Activated T-helper 2 cell treated with anti-CD3 and anti-CD28 coated beads, Interferon-gamma antibody, Interleukin-2, Interleukin-4, amounts not matched to agents 10 μg/mL and 5 μg/mL and 100 μg/mL, durations not matched to agents 14 hours and 24 hours and 36 hours (primary cell): ENCODE data around the gene PTPRG. TPM values are rescaled to one million over a fixed set of nuclear protein-coding genes. Genes with fewer than 3 reads are reported as not detected.

Experiments used
- DNase-seq: peaks from one replicate; pipeline ENCODE4 v3.0.0; 2021; ENCODE audit warnings: low spot score
- H3K27ac Mint-ChIP-seq: one replicate; pipeline ENCODE4 v1.8.0; 2021; ENCODE audit warnings: mixed read lengths
- H3K27me3 Mint-ChIP-seq: one replicate; pipeline ENCODE4 v1.8.0; 2021; ENCODE audit warnings: low read depth, mixed read lengths
- H3K36me3 Mint-ChIP-seq: one replicate; pipeline ENCODE4 v1.8.0; 2021; ENCODE audit warnings: low read depth, mixed read lengths
- H3K4me1 Mint-ChIP-seq: one replicate; pipeline ENCODE4 v1.8.0; 2021; ENCODE audit warnings: low read depth, mixed read lengths
- H3K4me3 Mint-ChIP-seq: one replicate; pipeline ENCODE4 v1.8.0; 2021; ENCODE audit warnings: low read depth, mild to moderate bottlenecking, moderate library complexity, mixed read lengths
- H3K9me3 Mint-ChIP-seq: one replicate; pipeline ENCODE4 v1.8.0; 2021; ENCODE audit warnings: mixed read lengths
- intact Hi-C: fragments of 100-400 bp; cut with micrococcal nuclease; formaldehyde crosslinking; loops from one replicate; pipeline ENCODE4 v1.15.1; 2023
- total RNA-seq: library from RNA; stranded (reverse); gene quantifications from 2 replicates; pipeline ENCODE4 v1.2.3, GENCODE V29; 2022

Gene PTPRG
- total RNA-seq, 1 donor from 2014 or later: 5.1 TPM

GRCh38 chr3:61597906-61598305, 36.5 kb downstream of the PTPRG start:
- intact Hi-C loops: no loop called here
- no peak for DNase-seq
- H3K36me3 Mint-ChIP-seq: no peaks in the 10 kb centered on the region
- H3K9me3 Mint-ChIP-seq: no peaks in the 10 kb centered on the region
- peaks cover 3% of the 10 kb centered on the region for H3K27me3 Mint-ChIP-seq
- H3K4me1 Mint-ChIP-seq: no peaks in the 10 kb centered on the region
- no peak overlapping the region for H3K4me3 Mint-ChIP-seq
- H3K27ac Mint-ChIP-seq: no peak overlapping the region

GRCh38 chr3:61600195-61600594, 38.8 kb downstream of the PTPRG start:
- Mint-ChIP-seq H3K27ac (no peak overlapping the region), H3K4me1 (no peaks in the 10 kb centered on the region), H3K4me3 (no peak overlapping the region), H3K36me3 (no peaks in the 10 kb centered on the region), H3K9me3 (no peaks in the 10 kb centered on the region), H3K27me3 (peaks cover 2% of the 10 kb centered on the region)
- DNase-seq: no peak
- intact Hi-C loops: no loop called here

- Mint-ChIP-seq H3K27ac (no peak overlapping the region), H3K9me3 (no peaks in the 10 kb centered on the region), H3K36me3 (no peaks in the 10 kb centered on the region), H3K4me1 (no peaks in the 10 kb centered on the region), H3K27me3 (peaks cover 2% of the 10 kb centered on the region), H3K4me3 (no peak overlapping the region)
- intact Hi-C loops: no loop called here
- no peak for DNase-seq
Measured at GRCh38 chr3:61601831-61602230, 40.5 kb downstream of the PTPRG start.

- H3K9me3 Mint-ChIP-seq: no peaks in the 10 kb centered on the region
- H3K36me3 Mint-ChIP-seq: no peaks in the 10 kb centered on the region
- no peak overlapping the region for H3K4me3 Mint-ChIP-seq
- DNase-seq: no peak
- H3K27ac Mint-ChIP-seq: no peak overlapping the region
- H3K27me3 Mint-ChIP-seq: peaks cover 2% of the 10 kb centered on the region
- intact Hi-C loops: no loop called here
- no peaks in the 10 kb centered on the region for H3K4me1 Mint-ChIP-seq
Measured at GRCh38 chr3:61602466-61602865, 41.1 kb downstream of the PTPRG start.

- no peak overlapping the region for H3K4me3 Mint-ChIP-seq
- H3K36me3 Mint-ChIP-seq: no peaks in the 10 kb centered on the region
- no peaks in the 10 kb centered on the region for H3K4me1 Mint-ChIP-seq
- no peak overlapping the region for H3K27ac Mint-ChIP-seq
- H3K27me3 Mint-ChIP-seq: peaks cover 2% of the 10 kb centered on the region
- no peak for DNase-seq
- H3K9me3 Mint-ChIP-seq: no peaks in the 10 kb centered on the region
- intact Hi-C loops: no loop called here
Measured at GRCh38 chr3:61605589-61606175, 44.3 kb downstream of the PTPRG start.

GRCh38 chr3:61606196-61606595, 44.8 kb downstream of the PTPRG start:
- Mint-ChIP-seq H3K4me1 (no peaks in the 10 kb centered on the region), H3K36me3 (no peaks in the 10 kb centered on the region), H3K27ac (no peak overlapping the region), H3K4me3 (no peak overlapping the region), H3K27me3 (peaks cover 2% of the 10 kb centered on the region), H3K9me3 (no peaks in the 10 kb centered on the region)
- intact Hi-C loops: no loop called here
- DNase-seq: no peak

- intact Hi-C loops: no loop called here
- Mint-ChIP-seq H3K27me3 (no peaks in the 10 kb centered on the region), H3K36me3 (no peaks in the 10 kb centered on the region), H3K4me1 (no peaks in the 10 kb centered on the region), H3K4me3 (no peak overlapping the region), H3K9me3 (no peaks in the 10 kb centered on the region), H3K27ac (no peak overlapping the region)
- no peak for DNase-seq
Measured at GRCh38 chr3:61608072-61608471, 46.7 kb downstream of the PTPRG start.

GRCh38 chr3:61608711-61609110, 47.3 kb downstream of the PTPRG start:
- Mint-ChIP-seq H3K4me3 (no peak overlapping the region), H3K9me3 (no peaks in the 10 kb centered on the region), H3K27me3 (no peaks in the 10 kb centered on the region), H3K4me1 (no peaks in the 10 kb centered on the region), H3K36me3 (no peaks in the 10 kb centered on the region), H3K27ac (no peak overlapping the region)
- no peak for DNase-seq
- intact Hi-C loops: no loop called here

- Mint-ChIP-seq H3K27ac (no peak overlapping the region), H3K9me3 (no peaks in the 10 kb centered on the region), H3K4me1 (no peaks in the 10 kb centered on the region), H3K36me3 (no peaks in the 10 kb centered on the region), H3K27me3 (no peaks in the 10 kb centered on the region), H3K4me3 (no peak overlapping the region)
- DNase-seq: no peak
- intact Hi-C loops: no loop called here
Measured at GRCh38 chr3:61610316-61610715, 48.9 kb downstream of the PTPRG start.

GRCh38 chr3:61612211-61613194, 51.1 kb downstream of the PTPRG start:
- Mint-ChIP-seq H3K27ac (no peak overlapping the region), H3K9me3 (no peaks in the 10 kb centered on the region), H3K27me3 (no peaks in the 10 kb centered on the region), H3K36me3 (no peaks in the 10 kb centered on the region), H3K4me3 (no peak overlapping the region), H3K4me1 (no peaks in the 10 kb centered on the region)
- no peak for DNase-seq
- intact Hi-C loops: no loop called here

GRCh38 chr3:61613666-61614065, 52.3 kb downstream of the PTPRG start:
- no peaks in the 10 kb centered on the region for H3K4me1 Mint-ChIP-seq
- DNase-seq: no peak
- H3K27me3 Mint-ChIP-seq: no peaks in the 10 kb centered on the region
- no peak overlapping the region for H3K4me3 Mint-ChIP-seq
- no peaks in the 10 kb centered on the region for H3K9me3 Mint-ChIP-seq
- H3K27ac Mint-ChIP-seq: no peak overlapping the region
- no peaks in the 10 kb centered on the region for H3K36me3 Mint-ChIP-seq
- intact Hi-C loops: no loop called here

GRCh38 chr3:61615643-61616042, 54.3 kb downstream of the PTPRG start:
- DNase-seq: no peak
- no peak overlapping the region for H3K4me3 Mint-ChIP-seq
- H3K27me3 Mint-ChIP-seq: no peaks in the 10 kb centered on the region
- no peak overlapping the region for H3K27ac Mint-ChIP-seq
- no peaks in the 10 kb centered on the region for H3K4me1 Mint-ChIP-seq
- H3K36me3 Mint-ChIP-seq: no peaks in the 10 kb centered on the region
- intact Hi-C loops: no loop called here
- H3K9me3 Mint-ChIP-seq: no peaks in the 10 kb centered on the region

- Mint-ChIP-seq H3K27ac (no peak overlapping the region), H3K9me3 (no peaks in the 10 kb centered on the region), H3K4me1 (no peaks in the 10 kb centered on the region), H3K4me3 (no peak overlapping the region), H3K36me3 (no peaks in the 10 kb centered on the region), H3K27me3 (no peaks in the 10 kb centered on the region)
- no peak for DNase-seq
- intact Hi-C loops: no loop called here
Measured at GRCh38 chr3:61616586-61616985, 55.2 kb downstream of the PTPRG start.
